AG09319 (cell line): ENCODE measurements around the gene SRPX.

Experiments used
- DNase-seq: peaks from one replicate; pipeline ENCODE4 v3.0.0-alpha.2; 2010; ENCODE audit warnings: low read depth; ENCODE audit errors: extremely low read depth
- CTCF ChIP-seq: IDR thresholded peaks from 2 replicates; pipeline ENCODE4 v1.5.1; 2011; ENCODE audit warnings: low read depth, mild to moderate bottlenecking, inconsistent platforms, low read length, moderate library complexity

The SRPX gene

DNA sequence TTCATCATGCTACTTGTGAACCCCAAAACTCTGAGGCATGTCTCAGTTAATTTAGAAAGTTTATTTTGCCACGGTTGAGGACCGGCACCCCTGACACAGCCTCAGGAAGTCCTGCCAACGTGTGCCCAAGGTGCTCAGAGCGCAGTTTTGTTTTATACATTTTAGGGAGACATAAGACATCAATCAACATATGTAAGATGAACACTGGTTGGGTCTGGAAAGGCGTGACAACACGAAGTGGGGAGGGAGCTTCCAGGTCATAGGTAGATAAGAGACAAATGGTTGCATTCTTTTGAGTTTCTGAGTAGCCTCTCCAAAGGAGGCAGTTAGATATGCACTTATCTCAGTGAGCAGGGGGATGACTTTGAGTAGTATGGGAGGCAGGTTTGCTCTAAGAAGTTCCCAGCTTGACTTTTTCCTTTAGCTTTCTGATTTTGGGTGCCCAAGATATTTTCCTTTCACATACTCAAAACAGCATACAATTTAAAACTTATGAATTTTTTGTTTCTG is 115.4 kb downstream of the SRPX start:
- no peak for DNase-seq
- TF ChIP-seq CTCF, result no peak

GRCh38 chrX:38103857-38104812 is 116.5 kb downstream of the SRPX start:
- DNase-seq, result no peak
- no peak for TF ChIP-seq CTCF

- no peak for TF ChIP-seq CTCF
- no peak for DNase-seq
Observed at GRCh38 chrX:38102875-38103274, 117.8 kb downstream of the SRPX start.

DNA sequence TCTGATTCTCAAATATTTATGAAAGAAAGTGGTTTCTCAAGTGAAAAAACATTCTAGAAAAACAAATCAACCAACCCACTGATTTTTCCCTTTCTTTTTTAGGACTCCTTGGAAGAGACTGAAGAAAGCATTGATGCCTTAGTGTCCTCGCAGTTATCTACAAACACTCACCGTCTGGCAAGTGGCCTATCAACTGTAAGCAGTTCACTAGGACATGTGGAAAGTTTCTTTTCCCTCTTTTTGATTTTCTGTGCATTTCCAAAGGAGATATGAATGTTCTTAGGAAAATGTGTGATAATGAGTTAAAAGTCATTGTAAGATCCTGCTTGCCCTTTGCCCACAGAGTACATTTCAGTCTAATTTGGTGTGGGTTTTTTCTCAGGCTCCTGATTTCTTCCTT is 118.4 kb downstream of the SRPX start:
- no peak for DNase-seq
- TF ChIP-seq CTCF, result no peak

GRCh38 chrX:38099688-38100087 is 121.0 kb downstream of the SRPX start:
- TF ChIP-seq CTCF, result no peak
- DNase-seq, result no peak
